G401.6 (cell line): ENCODE results near the gene TXNDC11.

Experiments used
- FAIRE-seq: peaks from 2 replicates; lab custom pipeline; 2012; peaks lifted over from hg19 to GRCh38; lab: Jason Lieb, UNC

The TXNDC11 gene

DNA sequence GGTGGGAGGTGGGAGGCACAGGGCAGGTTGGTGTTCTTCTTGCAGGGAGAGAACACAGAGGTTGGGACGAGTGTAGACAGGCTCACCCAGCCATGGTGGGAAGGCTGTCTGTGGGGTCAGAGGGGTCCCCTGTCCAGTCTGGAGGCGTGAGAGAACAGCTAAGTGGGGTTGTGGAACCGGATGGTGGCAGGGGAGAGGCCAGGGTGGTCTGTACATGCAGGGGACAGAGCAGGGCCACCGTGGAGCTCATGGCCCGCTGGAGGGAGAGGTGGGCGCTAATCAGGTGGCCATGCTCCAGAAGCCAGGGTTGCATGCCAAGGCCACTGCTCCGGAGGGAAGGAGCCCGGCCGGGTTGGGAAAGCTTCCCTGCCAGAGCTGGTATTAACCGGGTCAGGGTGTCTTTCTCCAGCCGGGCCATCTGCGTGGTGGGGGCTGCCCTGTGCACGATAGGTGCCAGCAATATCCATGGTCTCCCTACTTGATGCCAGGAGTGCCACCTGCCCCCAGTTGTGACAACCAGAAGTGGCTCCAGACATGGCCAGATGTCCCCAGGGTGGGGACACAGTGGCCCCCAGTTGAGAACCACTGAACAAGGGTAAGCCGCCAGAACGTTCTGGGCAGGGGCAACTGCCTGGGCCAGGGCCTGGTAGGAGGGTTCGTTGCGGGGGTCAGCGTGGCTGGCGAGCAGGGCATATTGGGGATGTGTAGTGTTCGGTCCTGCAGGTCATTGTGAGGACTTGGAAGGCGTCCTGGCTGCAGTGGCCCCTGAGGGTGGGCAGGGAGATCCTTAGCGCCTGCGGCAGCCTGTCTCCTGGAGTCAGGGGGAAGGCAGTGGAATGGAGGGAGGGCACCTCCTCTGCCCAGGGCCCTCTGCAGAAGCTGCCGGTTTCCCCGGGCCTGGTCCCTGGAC lies 69.3 kb downstream of the TXNDC11 start:
- FAIRE-seq = no peak

DNA sequence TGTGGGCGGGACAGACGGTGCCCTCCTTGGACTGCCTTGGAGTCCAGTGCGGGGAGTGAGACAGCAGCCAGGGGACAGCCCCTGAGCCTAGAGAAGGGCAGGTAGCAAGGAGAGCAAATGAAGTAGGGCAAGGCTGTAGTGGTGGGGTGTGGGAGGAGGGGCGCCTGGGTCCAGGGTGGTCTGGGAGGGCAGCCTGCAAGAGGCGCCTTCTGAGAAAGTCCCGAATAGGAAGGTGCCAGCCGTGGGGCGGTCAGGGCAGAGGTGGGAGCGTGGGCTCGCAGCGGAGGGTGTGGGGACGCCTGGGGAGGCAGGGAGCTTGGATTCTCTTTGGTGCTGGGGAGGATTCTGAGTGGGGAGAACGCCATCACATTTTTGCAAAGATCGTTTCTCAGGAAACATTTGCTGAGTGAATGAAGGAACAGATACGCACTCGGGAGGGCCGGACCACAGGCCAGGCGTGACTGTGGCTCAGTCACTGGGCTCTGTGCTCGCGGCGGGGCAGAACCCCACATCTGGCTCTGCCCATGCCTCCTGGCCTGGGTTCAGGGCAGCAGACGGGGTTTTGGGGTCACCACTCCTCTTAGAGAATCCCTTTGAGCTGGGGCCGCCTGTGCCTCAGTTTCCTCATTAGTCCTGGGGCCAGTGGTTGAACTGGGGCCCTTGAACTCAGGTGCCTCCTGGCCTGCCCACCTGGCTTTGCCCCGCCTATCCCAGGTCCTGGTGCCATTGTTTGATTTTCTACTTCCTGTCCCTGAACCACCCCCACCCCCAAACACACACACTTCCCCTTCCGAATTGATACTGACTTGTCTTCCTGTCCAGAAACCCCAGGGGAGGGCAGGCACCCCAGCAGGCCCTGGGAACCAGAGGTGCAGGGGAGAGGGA lies 70.2 kb downstream of the TXNDC11 start:
- FAIRE-seq = no peak

DNA sequence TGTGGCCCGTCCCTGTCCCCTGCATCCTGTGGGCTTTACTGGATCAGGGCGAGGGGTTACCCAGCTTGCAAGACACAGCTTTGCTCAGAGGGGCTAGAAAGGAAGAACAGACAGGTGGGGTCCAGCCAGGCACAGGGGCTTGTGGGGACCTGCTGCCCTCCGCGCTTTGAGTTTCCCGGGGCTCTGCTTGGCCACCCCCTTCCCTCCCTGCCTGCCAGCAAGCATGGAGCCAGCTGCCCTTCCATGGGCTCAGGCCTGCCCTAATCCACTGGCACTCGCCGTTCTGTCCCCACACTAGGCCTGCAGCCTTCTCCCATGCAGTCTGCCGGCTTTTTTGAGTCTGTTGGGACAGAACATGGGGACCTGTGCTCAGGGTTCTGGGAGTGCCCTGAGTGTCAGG lies 71.0 kb downstream of the TXNDC11 start:
- no peak for FAIRE-seq

DNA sequence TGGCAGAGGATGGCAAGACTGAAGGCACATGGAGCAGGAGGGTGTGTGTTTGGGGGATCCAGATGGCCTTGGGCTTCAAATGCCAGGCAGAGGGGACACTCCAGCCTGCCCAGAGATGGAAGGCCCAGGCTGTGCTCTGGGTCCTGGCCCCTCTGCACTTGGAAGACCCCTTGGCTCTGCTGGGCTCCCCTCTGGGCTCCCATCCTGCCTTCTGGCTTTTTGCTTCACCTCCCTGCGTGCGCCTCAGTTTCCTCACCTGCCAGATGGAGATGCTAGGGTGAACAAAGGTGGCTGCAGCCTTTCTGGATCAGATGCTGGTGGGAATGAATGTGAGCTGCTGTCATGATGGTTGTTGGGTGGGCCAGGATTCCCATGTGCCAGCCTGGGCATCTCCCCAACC lies 71.4 kb downstream of the TXNDC11 start:
- no peak for FAIRE-seq

DNA sequence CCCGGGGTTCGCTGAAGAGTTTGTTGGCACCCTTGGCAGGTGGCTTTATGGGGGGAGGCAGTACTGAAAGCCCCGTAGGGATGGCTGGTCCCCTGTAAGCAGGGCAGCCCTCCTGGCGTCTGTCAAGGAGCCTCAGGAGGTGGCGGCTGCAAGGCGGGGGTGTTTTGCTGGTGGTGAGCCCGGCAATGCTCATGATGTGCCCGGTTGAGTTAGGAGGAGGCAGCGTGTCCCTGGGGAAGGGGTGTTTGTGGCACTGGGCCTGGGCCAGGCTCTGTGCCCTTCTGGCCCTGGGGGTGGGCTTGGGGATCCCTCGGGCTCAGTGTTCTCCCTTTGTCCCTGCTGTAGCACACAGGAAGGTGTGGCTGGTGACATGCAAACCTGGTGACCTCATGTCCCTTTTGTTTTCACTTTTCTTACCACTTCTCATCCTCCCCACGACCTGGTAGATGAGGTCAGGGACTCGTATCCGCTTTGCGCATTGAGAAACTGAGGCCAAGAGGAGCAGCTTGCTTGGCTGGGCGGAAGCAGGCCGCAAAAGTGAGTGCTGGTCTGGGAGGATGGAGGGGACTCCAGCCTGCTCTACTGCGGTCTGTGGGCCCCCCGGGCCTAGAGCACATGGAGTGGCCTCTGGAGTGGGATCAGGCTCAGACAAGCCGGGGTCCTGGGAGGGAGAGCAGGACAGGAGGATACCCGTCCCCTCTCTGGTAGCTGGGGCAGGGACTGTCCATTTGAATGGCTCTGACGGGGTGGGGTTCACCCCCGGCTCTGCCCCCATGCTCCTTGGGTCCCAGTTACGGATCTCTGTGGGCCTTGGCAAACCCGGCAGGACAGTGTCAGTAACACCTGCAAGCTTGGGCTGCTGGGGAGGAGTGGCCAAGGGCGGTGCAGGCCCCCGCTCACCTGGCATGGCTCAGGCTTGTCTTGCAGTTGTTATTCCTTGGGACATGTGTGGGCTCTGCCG lies 72.2 kb downstream of the TXNDC11 start:
- no peak for FAIRE-seq

DNA sequence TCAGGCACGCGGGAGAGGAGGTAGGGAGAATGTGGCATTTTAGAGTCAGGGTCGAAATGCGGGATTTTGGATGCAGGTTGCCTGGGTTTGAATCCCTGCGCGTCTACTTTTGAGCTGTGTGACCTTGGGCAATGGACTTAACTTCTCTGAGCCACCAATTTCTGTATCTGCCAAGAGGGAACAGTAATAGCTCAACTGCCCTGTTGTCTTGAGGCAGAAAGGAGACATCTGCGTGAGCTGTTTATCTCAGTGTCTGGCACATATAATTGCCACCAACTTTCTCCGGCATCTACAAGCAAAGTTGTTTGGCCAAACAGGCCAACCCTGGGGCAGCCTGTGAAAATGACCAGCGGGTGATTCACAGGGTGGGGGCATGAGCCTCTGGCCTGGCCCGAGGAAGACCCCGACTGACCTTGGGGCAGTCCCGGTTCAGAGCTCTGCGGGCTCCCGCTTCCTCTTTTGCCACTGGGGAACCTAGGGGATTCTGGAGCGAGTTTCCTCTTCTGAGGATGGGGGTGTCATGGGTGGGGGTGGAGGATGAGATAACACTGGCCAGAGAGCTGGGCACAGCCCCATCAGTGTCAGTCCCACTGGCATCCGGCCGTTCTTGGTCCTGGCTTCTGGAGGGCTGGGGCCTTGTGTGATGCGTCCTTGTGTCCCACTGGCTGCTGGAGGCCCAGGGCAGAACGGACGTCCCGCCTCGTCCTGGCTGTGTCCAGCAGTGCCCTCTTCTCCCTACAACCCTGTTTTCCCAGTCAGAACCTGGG lies 73.1 kb downstream of the TXNDC11 start:
- no peak for FAIRE-seq

DNA sequence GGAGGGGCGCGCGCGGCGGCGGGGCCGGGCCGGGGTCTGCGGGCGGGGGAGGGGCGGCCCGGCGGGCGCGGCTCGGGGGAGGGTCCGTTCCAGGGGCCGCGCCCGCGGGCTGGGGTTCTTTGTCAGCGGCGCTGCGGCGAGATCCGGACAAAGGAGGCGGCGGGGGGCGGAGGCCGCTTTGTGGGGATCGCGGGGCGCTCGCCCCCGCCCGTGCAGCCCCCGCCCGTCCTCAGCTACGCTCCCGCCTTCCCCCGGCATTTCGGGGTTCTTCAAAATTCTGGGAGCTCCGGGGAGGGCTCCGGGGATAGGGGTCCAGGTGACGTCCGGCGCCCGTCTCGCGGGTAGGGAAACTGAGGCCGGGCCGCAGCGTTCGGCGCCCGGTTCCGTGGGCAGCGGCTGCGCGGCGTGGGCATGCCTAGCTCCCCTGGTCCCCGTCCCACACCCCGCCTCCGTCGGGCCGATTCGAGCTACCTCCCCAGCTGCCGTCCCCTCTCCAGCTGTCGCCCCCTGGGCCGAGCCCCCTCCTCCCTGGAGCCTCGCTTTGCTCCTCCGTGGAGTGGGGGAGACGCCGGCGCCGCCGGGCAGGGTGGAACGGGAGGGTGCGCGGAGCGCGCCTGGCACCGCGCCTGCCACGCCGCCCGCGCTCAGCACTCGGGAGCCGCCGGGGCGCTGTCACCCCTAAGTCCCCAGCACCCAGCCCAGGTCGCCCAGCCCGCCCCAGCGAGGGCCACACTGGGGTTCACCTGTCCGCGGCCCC lies 73.9 kb downstream of the TXNDC11 start:
- no peak for FAIRE-seq

DNA sequence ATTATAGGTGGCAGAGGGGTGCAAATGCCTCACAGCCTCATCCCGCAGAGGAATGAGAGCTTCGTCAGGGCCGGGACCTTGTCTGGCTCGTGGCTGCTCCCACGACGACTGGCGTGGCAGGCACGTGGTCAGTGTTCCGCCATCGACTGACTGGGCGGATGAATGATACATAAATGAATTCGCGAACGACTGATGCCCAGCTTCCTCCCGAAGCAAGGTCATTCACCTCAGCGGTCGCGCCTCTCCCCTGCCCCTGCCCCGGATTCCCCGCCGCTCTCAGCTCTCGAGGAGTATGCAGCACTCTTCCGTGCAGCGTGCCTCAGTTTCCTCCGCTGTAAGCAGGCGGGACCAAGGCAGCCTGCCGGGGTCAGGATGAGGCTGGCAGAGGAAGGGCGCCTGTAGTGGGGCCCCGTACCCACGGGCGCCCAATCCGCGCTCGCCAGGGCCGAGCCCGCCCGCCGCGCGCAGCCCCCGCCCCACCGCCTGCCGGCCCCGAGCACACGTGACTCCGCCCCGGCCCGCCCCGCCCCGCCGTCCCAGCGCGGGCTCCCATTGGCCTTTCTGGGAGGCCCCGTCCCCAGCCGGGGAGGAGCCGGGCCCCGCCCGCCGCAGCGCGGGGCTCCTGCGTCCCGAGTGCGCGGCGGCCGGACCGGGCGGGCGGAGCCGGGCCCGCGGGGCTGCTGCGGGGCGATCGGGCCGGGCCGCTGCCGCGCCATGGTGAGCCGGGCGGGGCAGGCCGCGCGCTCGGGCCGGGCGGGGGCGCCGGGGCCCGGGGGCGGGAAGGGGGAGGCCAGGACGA lies 74.6 kb downstream of the TXNDC11 start, which contains the start of gene SNN:
TSS of gene SNN (plus strand) at position 632 of the 799 bp plus-strand sequence. CDS start 7,605 bp downstream, outside the sequence.
- no peak for FAIRE-seq

DNA sequence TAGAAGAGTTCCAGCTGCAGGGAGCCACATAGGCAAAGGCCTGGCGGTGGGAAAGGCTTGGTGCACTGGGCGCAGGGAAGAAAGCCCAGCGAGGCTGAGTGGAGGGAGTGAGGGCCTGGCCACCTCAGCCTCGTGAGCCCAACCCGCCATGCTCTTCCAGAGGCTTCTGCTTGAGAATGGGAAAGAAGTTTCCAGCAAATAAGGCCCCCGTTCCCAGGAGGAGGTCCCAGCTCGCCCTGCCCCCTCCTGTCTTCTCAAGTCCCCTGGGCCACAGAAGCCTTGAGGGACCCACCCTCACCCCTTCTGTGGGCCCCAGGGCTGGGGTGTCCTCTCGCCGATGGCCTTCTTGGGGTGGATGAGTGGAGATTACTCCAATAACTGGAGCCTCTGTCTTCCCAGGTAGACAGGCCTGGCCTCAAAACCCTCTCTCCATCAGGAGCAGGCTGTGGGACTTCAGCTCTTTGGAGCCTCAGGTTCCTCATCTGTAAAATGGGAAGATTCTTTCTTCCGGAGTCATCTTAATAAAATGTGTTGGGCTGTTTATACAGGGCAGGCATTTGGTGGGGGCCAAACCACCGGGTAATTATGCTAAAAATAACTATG lies 75.3 kb downstream of the TXNDC11 start:
- FAIRE-seq = no peak

DNA sequence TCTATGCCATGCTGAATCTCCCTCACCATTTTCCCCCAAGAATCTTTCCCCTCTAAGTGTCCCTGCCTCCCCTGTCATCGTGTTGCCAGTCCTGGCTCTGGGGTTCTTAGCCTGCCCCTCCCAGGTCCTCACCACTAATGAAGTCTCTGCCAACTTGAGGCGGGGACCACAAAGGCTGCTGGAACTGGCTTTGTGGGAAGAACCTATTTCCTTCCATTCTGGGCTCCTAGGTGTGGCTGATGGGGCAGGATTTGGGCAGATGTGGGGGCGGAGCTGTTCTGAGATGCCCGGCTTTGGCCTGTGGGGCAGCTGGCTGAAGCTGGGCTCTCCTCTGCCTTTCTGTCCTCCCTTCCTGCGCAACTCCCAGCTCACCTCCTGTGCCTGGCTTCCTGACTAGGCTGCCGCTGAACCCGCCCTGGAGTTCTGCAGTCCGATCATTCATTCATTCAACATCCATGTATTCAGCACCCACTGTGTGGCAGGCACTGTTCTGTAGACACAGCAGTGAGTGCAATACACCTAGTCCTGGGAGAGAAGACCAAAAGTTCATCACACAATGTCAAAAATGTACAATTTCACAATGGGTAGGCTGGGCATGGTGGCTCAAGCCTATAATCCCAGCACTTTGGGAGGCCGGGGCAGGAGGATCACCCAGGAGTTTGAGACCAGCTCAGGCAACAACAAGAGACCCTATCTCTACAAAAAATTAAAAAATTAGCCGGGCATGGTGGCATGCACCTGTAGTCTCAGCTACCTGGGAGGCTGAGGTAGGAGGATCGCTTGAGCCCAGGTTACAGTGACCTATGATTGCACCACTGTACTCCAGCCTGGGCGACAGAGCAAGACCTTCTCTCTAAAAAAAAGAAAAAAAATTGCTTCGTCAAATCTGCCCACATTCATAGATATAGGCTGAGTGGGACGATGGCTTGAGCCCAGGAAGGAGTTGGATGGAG lies 76.3 kb downstream of the TXNDC11 start:
- no peak for FAIRE-seq

DNA sequence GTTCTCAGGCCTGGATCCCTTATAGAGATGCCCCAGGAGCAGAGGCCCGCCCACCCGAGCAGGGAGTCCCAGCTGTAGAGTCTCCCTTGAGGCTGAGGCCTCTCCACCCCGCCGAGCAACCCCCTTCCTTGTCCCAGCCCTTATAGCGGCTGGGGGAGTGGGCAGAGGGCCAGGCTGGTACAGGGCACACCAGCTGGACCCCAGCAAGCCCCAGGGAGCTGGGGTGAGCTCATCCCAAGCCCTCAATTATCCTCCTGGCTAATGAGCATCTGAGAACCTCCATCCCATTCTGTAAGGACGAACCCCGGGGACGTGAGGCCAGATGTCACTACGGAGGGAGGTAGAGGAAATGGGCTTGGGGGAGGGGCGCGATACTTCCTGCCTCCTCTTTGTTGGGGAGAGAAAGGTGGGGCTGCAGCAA lies 77.6 kb downstream of the TXNDC11 start:
- no peak for FAIRE-seq

DNA sequence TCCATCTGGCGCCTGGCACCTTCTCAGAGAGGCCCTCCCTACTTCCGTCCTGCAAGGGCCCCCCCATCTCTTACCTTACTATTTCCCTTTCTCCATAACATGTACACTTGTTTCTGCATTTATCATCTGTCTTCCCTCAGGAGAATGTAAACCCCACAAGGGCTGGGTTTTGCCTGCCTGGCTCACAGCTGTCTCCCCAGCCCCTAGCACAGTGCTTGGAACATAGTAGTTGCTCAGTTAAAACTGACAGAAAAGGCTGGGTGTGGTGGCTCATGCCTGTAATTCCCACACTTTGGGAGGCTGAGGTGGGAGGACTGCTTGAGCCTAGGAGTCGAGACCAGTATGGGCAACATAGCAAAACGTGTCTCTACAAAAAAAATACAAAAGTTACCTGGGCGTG lies 80.1 kb downstream of the TXNDC11 start:
- no peak for FAIRE-seq

DNA sequence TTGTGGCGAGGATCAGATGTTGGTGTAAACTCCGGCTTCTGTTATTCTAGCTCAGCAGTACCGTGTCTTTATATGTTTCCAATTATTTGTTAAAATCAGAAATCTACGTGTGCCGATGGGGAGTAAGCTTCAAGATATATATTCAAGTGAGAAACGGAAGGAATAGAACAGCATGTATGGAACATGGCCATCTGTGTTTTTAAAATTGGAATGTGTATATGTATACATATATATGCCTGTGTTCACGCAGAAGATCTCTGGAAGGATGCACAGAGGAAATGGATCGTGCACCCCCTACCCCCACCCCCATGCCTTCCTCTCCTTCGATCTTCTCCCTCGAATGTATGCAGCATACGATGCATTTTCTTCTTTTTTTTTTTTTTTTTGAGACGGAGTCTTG lies 82.1 kb downstream of the TXNDC11 start:
- no peak for FAIRE-seq

DNA sequence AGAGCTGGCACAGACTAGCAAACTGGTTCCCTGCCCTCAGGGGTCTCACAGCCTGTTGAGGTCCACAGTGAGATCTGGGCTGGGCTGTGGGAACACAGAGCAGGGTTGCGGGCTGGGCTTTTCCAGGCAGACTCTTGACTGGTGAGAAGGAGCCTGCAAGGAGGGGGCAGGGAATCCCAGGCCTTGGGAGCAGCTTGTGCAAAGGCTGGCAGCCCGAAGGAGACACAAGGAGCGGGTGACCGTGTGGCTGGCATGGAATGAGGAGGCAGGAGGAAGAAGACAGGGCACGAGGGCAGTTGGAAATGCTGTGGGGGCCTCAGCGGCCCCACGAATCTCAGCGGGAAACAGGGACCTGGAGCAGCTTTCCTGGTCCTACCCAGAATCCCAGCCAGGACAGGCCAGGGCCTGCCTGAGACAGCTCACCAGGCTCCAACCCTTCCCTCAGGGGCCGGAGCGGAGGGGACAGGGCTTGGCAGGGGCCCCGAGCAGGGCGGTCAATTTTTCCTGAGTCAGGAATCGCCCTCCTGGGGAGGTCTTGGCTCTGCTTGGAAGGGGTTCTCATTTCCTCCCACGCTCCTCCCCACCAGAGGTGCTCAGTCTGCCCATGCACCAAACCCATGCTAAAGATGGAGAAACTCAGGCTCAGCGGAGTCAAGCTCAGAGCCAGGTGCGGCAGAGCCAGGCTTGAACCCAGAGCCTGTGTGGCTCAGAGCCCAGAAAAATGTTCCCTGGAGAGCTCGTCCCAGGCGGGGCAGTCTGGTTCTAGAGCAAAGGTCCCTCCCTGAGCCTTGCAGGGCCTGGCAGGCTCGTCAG lies 83.6 kb downstream of the TXNDC11 start:
- no peak for FAIRE-seq

DNA sequence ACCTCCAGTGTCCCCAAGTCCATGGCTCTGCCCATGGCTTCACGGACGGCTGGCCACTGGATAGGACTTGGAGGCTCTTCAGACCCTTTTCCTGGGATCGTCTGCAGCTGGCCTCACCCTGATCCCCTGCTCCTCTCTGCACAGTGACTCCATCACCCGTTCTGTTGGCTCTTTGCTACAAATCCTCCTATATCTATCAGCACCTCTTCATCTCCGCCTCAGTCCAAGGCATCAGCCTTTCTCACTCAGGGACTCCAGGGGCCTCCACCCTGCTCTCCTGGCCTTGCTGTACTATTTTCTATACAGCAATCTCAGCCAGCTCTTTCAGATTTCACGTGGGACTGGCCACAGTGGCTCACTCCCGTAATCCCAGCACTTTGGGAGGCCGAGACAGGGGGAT lies 85.1 kb downstream of the TXNDC11 start:
- no peak for FAIRE-seq

DNA sequence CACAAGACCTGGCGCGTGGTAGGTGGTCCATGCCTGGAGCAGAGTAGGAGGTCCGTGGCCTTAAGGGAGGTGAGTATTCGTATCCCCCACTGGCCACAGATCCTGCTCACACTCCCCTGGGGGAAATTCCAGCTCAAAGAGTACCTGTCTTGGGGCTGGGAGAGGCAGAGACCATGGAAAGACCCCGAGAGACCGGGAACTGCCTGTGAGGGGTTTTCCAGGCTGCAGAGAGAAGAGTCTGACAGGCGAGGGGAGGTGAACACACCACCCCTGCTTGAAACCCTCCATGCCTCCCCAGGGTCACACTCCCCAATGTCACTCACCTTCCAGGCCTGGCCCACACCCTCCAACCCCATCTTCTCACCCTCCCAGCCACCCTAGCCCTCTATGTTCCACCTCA lies 87.0 kb downstream of the TXNDC11 start:
- FAIRE-seq = no peak

DNA sequence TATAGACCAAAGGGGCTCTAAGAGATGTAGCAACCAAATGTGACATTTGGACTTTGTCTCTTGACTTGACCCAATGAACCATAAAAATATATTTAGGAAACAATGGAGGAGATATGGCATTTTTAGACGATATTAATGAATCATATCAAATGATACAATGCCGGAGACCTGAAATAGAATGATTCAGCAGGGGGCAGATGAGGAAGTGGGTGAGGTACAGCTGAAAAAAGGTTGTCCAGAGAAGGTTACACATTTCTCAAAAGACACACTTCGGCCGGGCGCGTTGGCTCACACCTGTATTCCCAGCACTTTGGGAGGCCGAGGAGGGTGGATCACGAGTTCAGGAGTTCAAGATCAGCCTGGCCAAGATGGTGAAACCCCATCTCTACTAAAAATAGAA lies 90.9 kb downstream of the TXNDC11 start:
- no peak for FAIRE-seq
